NCI-H2196 (cell line): Measurements from ENCODE around the gene JUN.
"Not testable (repeated sequence)": the region's sequence is repeated elsewhere in the genome, so short reads cannot be mapped to it uniquely, and the experiment has no call there.

Experiments used
- DNase-seq: peaks from one replicate; lab custom pipeline; 2025; ENCODE audit not compliant: unreplicated experiment; lab: John Stamatoyannopoulos, UW

The JUN gene

DNA sequence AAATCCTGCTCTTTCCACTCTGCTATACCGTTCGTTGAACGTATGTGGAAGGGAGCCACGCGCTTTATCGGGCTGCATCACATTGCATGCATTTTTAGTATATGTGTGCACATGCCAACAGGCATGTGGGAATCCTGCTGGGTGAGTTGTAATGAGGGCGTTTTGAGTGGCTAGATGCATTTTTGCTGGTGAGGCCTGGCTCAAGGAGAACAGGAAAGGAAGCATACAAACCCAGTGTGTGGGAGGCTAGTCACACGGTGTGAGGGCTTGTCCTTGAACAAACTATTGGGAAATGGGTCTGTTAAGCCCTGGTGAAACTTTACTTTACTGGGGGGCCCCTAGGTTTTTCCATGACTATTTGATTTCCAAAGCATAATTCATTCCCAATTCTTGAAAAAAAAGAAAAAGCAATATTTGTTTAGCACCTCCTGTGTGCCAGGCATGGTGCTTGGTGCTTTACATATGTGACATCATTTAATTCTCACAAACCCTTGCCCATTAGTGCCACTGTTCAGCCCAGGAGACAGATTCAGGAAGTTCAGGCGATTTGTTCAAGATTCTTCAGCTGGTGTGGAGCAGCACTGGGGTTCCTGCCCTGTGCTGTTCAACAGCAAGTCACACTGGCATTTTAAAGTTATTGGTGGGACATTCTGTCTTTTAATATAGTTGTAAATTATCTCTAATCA lies 25.6 kb upstream of the JUN start:
- DNase-seq = no peak

DNA sequence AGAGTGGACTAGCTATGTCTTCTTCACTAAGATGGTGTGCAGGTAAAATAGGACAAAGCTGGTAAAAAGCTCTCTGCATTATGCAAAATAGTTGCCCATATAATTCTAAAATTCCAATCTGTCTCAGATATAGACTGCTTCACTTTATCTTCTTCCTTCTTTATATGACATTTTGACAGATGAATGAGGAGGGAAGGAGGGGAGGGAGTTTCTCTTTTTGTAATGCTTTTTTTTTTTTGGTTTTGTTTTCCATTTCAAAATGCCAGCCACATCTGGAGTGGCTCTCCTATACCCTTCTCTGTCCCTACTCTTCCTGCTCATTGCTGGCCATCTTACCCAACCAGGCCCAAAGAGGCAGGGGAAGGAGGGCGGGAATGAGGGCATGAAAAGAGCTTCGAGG lies 24.2 kb upstream of the JUN start:
- no peak for DNase-seq

- no peak for DNase-seq
Observed at GRCh38 chr1:58805716-58806571, 22.1 kb upstream of the JUN start.

DNA sequence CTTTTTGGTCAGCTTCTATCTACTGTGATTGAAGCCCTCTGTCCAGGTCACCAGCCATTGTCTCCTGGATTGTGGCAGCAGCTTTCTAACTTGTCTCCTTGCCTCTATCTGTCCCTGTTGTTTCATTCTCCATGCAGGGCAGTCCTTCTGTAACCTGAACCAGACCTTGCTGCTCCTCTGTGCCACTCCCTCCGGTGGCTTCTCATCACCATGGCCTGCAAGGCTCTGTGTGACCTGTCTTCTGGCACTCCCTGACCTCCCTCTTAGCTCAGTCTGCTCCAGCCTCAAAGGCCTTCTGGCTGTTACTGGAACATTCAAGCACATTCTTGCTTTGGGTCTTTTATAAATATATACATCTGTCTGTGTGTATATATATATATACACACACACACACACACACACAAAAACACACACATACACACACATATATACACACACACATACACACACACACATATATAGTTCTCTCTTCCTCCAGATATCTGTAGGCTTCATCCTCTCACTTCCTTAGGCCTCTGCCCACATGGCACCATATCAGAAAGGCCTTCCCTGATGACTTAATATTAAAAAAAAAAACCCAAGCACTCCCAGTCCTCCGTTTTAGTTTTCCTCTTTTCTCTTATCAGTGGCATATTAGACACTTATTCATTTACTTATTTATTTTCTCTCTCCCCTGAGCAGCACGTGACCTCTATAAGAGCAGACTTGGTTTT lies 21.2 kb upstream of the JUN start:
- DNase-seq = no peak

GRCh38 chr1:58803858-58804257 lies 20.0 kb upstream of the JUN start:
- DNase-seq = no peak

- no peak for DNase-seq
Observed at GRCh38 chr1:58802640-58803399, 19.0 kb upstream of the JUN start.

- not testable (repeated sequence) for DNase-seq
Observed at GRCh38 chr1:58801286-58801685, 17.4 kb upstream of the JUN start.

- DNase-seq = no peak
Observed at GRCh38 chr1:58799650-58800049, 15.8 kb upstream of the JUN start.

GRCh38 chr1:58798910-58799442 lies 15.1 kb upstream of the JUN start:
- DNase-seq = no peak

DNA sequence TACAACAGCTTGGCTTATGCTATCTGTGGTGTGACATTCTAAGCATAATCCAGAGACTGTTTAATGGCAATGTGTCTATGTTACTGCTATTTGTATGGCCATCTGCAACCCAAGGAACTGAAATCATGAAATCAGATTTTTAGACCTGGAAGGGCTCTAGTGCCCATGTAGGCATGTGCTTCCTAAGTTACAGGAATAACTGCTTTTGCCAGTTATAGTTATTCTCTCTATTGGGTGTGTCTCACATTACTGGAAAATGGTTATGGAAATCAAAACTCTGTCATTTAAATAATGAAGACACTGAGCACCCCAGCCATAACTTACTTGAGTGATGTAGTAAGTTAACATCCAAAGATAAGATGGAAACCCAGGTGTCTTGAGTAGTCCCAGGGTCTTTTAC lies 12.6 kb upstream of the JUN start:
- DNase-seq = no peak

GRCh38 chr1:58794585-58794984 lies 10.7 kb upstream of the JUN start:
- DNase-seq = no peak

DNA sequence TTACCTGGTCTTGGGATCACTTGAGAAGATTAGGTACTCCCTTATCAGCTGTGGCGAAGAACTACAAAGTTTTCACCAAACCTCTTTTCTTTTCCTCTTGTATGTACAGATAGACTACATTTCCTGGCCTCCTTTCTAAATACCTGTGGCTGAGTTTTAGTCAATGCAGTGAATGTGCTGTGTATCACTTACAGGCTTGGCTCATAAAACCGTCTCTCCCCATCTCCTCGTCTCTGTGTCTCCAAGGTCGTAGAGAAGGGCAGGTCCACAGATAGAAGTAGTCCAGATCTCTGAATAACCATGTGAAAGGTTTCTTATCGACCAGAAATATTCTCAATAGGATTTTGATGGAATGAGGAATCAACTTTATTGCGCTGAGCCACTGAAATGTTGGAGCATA lies 9.0 kb upstream of the JUN start:
- no peak for DNase-seq

DNA sequence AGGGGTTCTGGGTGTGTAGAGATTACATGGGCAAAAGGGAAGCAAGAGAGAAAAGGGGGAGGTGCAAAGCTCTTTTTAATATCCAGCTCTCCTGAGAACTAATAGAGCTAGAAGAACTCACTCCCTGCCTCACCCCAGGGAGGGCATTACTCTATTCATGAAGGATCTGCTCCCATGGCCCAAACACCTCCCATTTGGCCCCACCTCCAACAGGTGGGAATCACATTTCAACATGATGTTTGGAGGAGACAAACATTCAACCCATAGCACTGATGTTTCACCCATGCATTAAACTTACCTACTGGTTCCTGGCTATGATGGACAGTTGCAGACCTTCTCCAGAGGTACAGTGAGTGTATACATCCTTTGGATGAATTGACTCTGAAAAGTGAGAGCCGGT lies 7.3 kb upstream of the JUN start:
- no peak for DNase-seq

DNA sequence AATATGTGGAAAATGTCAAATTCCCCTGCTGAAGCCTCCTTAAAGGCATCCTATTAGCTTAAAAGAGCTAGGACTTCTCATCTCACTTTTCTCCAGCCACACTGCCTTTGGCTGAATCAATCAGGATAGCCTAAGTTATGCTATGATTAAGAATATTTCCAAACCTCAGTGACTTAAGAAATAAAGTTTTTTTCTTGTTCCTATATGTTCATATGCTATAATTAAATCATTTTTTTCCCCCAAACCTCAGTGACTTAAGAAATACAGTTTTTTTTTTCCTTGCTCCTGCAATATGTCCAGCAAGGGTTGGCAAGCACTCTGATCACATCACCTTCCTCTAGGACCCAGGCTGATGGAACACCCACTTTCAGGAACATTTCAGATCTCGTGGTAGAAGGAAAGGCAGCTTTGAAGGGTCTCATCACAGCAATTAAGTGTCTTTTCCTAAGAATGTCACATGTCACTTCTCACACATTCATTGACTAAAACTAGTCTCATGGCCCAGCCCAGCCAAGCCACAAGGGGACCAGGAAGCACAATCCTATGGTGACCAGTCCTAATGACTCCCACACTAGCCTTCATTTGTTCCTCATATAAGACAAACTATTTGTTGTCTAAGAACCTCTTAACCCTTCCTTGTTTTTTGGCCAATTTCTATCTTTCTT lies 6.3 kb upstream of the JUN start:
- DNase-seq = no peak

DNA sequence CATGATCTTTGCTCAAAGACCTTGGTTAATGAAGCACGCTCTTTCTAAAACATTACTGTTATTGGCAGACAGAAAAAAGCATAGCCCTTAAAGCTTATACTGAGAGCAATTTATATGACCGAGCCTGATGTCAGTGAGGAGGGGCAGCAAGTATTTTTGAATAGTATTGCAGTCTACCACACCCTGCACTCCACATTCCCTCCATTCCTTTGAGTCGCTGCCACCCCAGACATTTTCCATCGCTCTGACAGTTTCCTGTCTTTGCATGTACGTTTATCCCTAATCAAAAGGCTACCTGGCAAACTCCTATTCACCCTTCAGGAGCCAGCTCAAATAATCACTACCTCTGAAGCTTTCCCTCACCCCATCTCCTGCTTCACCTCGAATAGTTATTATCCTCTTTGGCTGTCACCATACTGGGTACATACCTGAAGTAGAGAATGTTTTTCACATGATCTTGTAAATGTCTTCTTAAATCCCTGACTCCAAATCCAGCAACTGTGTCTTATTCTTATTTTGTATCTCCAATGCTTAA lies 5.5 kb upstream of the JUN start:
- no peak for DNase-seq

GRCh38 chr1:58788259-58788658 lies 4.4 kb upstream of the JUN start:
- no peak for DNase-seq

DNA sequence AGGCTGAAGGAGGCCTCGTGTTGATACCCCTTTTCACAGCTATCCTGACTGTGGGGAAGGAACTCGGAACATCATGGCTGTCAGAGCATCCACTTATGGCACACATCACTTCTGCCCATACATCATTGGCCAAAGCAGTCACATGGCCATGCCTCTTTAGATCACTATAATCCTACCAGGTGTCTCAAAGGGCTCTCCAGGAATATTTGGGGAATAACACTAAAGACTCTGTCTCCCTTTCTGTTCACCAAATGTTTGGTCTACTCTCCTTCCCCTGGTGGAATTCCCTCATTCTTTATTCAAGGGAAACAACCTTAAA lies 3.0 kb upstream of the JUN start:
- no peak for DNase-seq

DNA sequence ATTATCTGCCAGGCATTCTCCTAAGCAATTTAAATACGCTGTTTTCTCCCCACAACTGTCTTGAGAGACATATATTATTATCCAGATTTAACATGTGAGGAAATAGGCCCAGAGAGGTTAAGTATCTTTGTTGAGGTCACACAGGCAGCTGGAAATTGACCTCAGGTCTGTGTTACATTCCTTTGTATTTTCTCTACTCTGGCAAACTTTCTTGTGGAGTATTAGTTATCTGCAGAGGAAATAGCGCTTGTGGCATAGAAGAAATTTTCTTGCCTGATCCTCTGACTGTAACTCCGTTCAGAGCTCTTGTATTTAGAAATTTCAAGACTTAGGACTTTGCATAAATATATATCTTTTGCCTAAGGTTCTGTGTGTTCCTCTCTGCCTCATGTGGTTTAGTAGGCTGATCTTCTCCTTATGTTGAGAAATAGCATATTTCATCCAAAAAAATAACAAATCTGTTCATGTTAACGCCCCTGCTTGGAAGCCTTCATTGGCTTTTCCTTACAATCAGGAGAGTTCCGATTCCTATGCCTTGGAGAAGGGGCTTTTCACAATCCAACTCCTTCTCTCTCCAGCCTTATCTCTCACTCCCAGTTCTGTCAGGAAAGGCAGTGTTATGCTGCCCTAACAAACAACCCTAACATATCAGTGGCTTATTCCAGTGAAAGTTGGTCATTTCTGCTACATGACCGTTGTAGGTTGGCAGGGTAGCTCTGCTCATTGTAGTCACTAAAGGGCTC lies 2.5 kb upstream of the JUN start:
- DNase-seq = no peak

DNA sequence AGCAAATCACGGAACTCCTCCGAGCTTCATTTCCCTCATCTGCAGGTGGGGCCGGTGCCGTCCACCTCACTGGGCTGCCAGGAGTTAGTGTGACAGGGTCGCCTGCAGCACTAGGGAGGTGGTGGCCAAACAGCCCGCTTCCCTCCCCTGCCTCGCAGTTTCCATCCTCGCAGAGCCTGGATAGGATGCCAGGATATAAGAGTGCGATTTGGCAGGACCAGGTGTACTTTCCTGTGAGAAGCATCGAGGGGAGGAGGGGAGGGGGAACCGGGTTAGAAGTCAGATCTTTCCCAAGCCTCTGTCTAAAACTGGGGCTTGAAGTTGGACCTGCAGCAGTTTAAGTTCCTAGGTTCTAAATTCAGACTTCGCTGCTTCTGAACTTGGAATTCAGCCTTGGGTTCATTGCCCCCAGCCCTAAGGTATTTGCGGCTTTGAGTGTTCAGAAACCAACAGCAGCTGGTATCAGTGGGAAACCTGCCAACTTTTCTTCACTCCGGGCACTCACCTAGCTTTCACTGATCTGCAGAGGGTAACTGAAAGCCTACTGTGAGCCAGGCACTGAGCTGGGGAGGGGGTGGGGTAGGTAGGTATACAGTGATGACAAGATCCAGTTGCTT lies 1.7 kb upstream of the JUN start:
- DNase-seq = peak; percentile 86
